HCT116 (cell line): ENCODE data around the gene LGALS9. TPM values are rescaled to one million over a fixed set of nuclear protein-coding genes. Genes with fewer than 3 reads are reported as not detected.
"Not testable (repeated sequence)": the region's sequence is repeated elsewhere in the genome, so short reads cannot be mapped to it uniquely, and the experiment has no call there.

ENCODE experiments used
- ATAC-seq: fragments of 200-7000 bp; cut with Tn5 transposase; 2 replicates; pipeline ENCODE4 v1.9.1; 2020; ENCODE audit warnings: mild to moderate bottlenecking, moderate library complexity
- BruUV-seq: library from RNA; stranded (reverse); fragments of 400-500 nt; replicated peaks from 2 replicates; lab custom pipeline; 2021; lab: Mats Ljungman, UMichigan
- CTCF ChIA-PET: fragments of 300-600 bp; sonication (Branson Sonifier 250); formaldehyde crosslinking; loops from one replicate; lab custom pipeline; 2021; ENCODE audit warnings: antibody characterized with exemption; lab: Charles Lee
- POLR2A ChIA-PET: fragments of 300-600, 350-600 bp; sonication (Branson Sonifier 250); formaldehyde crosslinking; loops from one replicate; lab custom pipeline; 2021; ENCODE audit warnings: antibody characterized with exemption; lab: Charles Lee
- RAD21 ChIA-PET, 2 experiments: fragments of 300-600 bp; sonication (Branson Sonifier 250); formaldehyde crosslinking; loops; one replicate each; lab custom pipeline; 2023; ENCODE audit warnings: low total read pairs in 2 of 2; ENCODE audit not compliant: uncharacterized antibody in 2 of 2, unreplicated experiment in 2 of 2, low non-redundant PET in 1 of 2; lab: Charles Lee
- DNase-seq: peaks from one replicate; pipeline ENCODE4 v3.0.0-alpha.2; 2010; ENCODE audit warnings: low read depth, low spot score
- H2AFZ ChIP-seq: fragments of 200-600 bp; shearing (Covaris generic), sonication (generic); 2 replicates; pipeline ENCODE4 v1.6.1; 2017; ENCODE audit warnings: low read depth, mixed run types, mixed read lengths, antibody characterized with exemption, low read length; ENCODE audit not compliant: poor library complexity, severe bottlenecking
- H3K27ac ChIP-seq: 2 replicates; pipeline ENCODE4 v1.5.1; 2012; ENCODE audit warnings: low read depth, low read length
- H3K27me3 ChIP-seq: fragments of 200-600 bp; sonication (generic); 2 replicates; pipeline ENCODE4 v1.6.1; 2016; ENCODE audit warnings: mixed run types, low read length, mixed read lengths; ENCODE audit not compliant: insufficient read depth
- H3K36me3 ChIP-seq, 2 experiments: fragments of 200-500 bp in 1 of 2; fragments of 200-600 bp in 1 of 2; sonication (Bioruptor generic) in 1 of 2; sonication (generic) in 1 of 2; 2 replicates each; pipeline versions ENCODE4 v1.5.1 to v1.6.1; 2014 to 2016; ENCODE audit warnings: low read length in 2 of 2, inconsistent platforms in 1 of 2, mixed read lengths in 1 of 2, mixed run types in 1 of 2; ENCODE audit not compliant: insufficient read depth in 2 of 2, control insufficient read depth in 1 of 2
- H3K4me1 ChIP-seq, 2 experiments: fragments of 200-600 bp in 1 of 2; sonication (generic) in 1 of 2; 2 replicates each; pipeline versions ENCODE4 v1.5.1 to v1.6.1; 2012 to 2017; ENCODE audit warnings: low read length in 2 of 2, inconsistent platforms in 1 of 2, mild to moderate bottlenecking in 1 of 2, mixed read lengths in 1 of 2, mixed run types in 1 of 2, moderate library complexity in 1 of 2; ENCODE audit not compliant: insufficient read depth in 2 of 2, control insufficient read depth in 1 of 2
- H3K4me2 ChIP-seq: fragments of 200-600 bp; sonication (generic); 2 replicates; pipeline ENCODE4 v1.6.1; 2017; ENCODE audit warnings: mixed run types, low read length, mixed read lengths
- H3K4me3 ChIP-seq, 2 experiments: fragments of 200-600 bp in 1 of 2; sonication (generic) in 1 of 2; replicated peaks in 1 of 2; 2 replicates each; pipeline ENCODE4 v1.5.1; 2011 to 2016; ENCODE audit warnings: low read length in 2 of 2, control low read depth in 1 of 2, low read depth in 1 of 2, mild to moderate bottlenecking in 1 of 2, mixed read lengths in 1 of 2, mixed run types in 1 of 2
- H3K79me2 ChIP-seq: fragments of 200-600 bp; sonication (generic); 2 replicates; pipeline ENCODE4 v1.6.1; 2017; ENCODE audit warnings: mild to moderate bottlenecking, mixed run types, low read length, moderate library complexity, mixed read lengths; ENCODE audit not compliant: insufficient read depth
- H3K9ac ChIP-seq: fragments of 200-600 bp; sonication (generic); 2 replicates; pipeline ENCODE4 v1.6.1; 2016; ENCODE audit warnings: low read length, mixed read lengths
- H3K9me2 ChIP-seq: fragments of 200-600 bp; sonication (generic), shearing (Covaris generic); 2 replicates; pipeline ENCODE4 v1.6.1; 2017; ENCODE audit warnings: mixed run types, mild to moderate bottlenecking, moderate library complexity; ENCODE audit not compliant: insufficient read depth
- H3K9me3 ChIP-seq, 2 experiments: fragments of 200-500 bp in 1 of 2; fragments of 200-600 bp in 1 of 2; sonication (Bioruptor generic) in 1 of 2; sonication (generic) in 1 of 2; 2 replicates each; pipeline ENCODE4 v1.6.1; 2014 to 2017; ENCODE audit warnings: low read length in 2 of 2, mixed read lengths in 2 of 2, inconsistent platforms in 1 of 2, low read depth in 1 of 2, mild to moderate bottlenecking in 1 of 2, mixed run types in 1 of 2, moderate library complexity in 1 of 2; ENCODE audit not compliant: control insufficient read depth in 1 of 2, insufficient read depth in 1 of 2
- H4K20me1 ChIP-seq: fragments of 200-600 bp; sonication (generic), shearing (Covaris generic); 2 replicates; pipeline ENCODE4 v1.6.1; 2017; ENCODE audit warnings: mixed run types, mild to moderate bottlenecking, moderate library complexity; ENCODE audit not compliant: insufficient read depth
- CBX3 ChIP-seq: IDR thresholded peaks from 2 replicates; pipeline ENCODE4 v1.6.1; 2012; ENCODE audit warnings: low read depth
- CEBPB ChIP-seq: IDR thresholded peaks from 2 replicates; pipeline ENCODE4 v1.6.1; 2012; ENCODE audit warnings: low read depth
- CTCF ChIP-seq, 3 experiments: fragments of 200-600 bp in 1 of 3; sonication (generic) in 1 of 3; IDR thresholded peaks in 2 of 3; conservative IDR thresholded peaks in 1 of 3; 2 replicates each; pipeline ENCODE4 v1.5.1; 2012 to 2017; ENCODE audit warnings: low read depth in 2 of 3, low read length in 2 of 3, antibody characterized with exemption in 1 of 3, borderline replicate concordance in 1 of 3, control low read depth in 1 of 3, mild to moderate bottlenecking in 1 of 3, mixed read lengths in 1 of 3, mixed run types in 1 of 3, moderate library complexity in 1 of 3; ENCODE audit not compliant: insufficient read depth in 1 of 3
- ELF1 ChIP-seq: IDR thresholded peaks from 2 replicates; pipeline ENCODE4 v1.6.1; 2012; ENCODE audit warnings: low read depth, borderline replicate concordance
- MAX ChIP-seq: IDR thresholded peaks from 2 replicates; pipeline ENCODE4 v1.6.1; 2012
- POLR2A ChIP-seq: IDR thresholded peaks from 2 replicates; pipeline ENCODE4 v1.7.0; 2011; ENCODE audit warnings: borderline replicate concordance; ENCODE audit not compliant: insufficient read depth, insufficient read length; ENCODE audit errors: extremely low read depth
- POLR2AphosphoS5 ChIP-seq: IDR thresholded peaks from 2 replicates; pipeline ENCODE4 v1.6.1; 2011; ENCODE audit warnings: mild to moderate bottlenecking, low read depth, low read length, moderate library complexity
- REST ChIP-seq: IDR thresholded peaks from 2 replicates; pipeline ENCODE4 v1.6.1; 2012; ENCODE audit warnings: low read depth
- SIN3A ChIP-seq: IDR thresholded peaks from 2 replicates; pipeline ENCODE4 v1.6.1; 2012; ENCODE audit warnings: low read depth
- SP1 ChIP-seq: IDR thresholded peaks from 2 replicates; pipeline ENCODE4 v1.6.1; 2012; ENCODE audit warnings: low read depth
- YY1 ChIP-seq: IDR thresholded peaks from 2 replicates; pipeline ENCODE4 v1.6.1; 2011; ENCODE audit warnings: low read length, low read depth, moderate library complexity, mild to moderate bottlenecking; ENCODE audit not compliant: insufficient replicate concordance; ENCODE audit errors: extremely low read depth
- intact Hi-C: fragments of 100-400 bp; cut with micrococcal nuclease; formaldehyde crosslinking; loops from 2 replicates; pipeline ENCODE4 v1.10.0; 2022
- total RNA-seq: library from RNA; stranded (reverse); gene quantifications from one replicate; pipeline ENCODE4 v1.2.1, GENCODE V29; 2021; ENCODE audit not compliant: unreplicated experiment

Gene LGALS9
- total RNA-seq, 1 experiment from 2014 or later: 1.9 TPM

GRCh38 chr17:27647765-27648164, 16.8 kb downstream of the LGALS9 start:
- POLR2A ChIA-PET: no interaction called here
- ATAC-seq (no peak), DNase-seq (no peak)
- no peaks in the 10 kb centered on the region for H3K9me2 ChIP-seq
- no peaks in the 10 kb centered on the region for H3K9me3 ChIP-seq
- no peak overlapping the region for H2AFZ ChIP-seq
- intact Hi-C loops: no loop called here
- H3K27me3 ChIP-seq: no peaks in the 10 kb centered on the region
- H4K20me1 ChIP-seq: no peaks in the 10 kb centered on the region
- no peak overlapping the region for H3K4me2 ChIP-seq
- BruUV-seq: no TSS peak
- no peak overlapping the region for H3K4me3 ChIP-seq
- H3K27ac ChIP-seq: no peak overlapping the region
- CTCF ChIA-PET: interaction anchor here (0.6 to 1.1 kb wide), 4 partner anchors 22 to 411 kb away, joined by 3 read pairs; no protein-coding TSS in a partner anchor
- no peak overlapping the region for H3K9ac ChIP-seq
- H3K4me1 ChIP-seq: 0 out of 4 replicates have a peak, but pooled peaks cover 0 to 4% of the 10 kb centered on the region in 2 experiments
- H3K79me2 ChIP-seq: no peaks in the 10 kb centered on the region
- H3K36me3 ChIP-seq: no peaks in the 10 kb centered on the region
- TF ChIP-seq MAX (no peak), ELF1 (no peak), CTCF (IDR thresholded peaks at IDR 0.05 in 2 of 3, conservative IDR thresholded peaks at IDR 0.05 in 1 of 3; ENCODE audit: borderline replicate concordance in 1 of 3, insufficient read depth in 1 of 3, low read depth in 2 of 3, low read length in 2 of 3) (no peak), SP1 (no peak), SIN3A (no peak), POLR2AphosphoS5 (no peak), CEBPB (no peak), POLR2A (no peak), YY1 (no peak), CBX3 (no peak), REST (no peak)
- RAD21 ChIA-PET: interaction anchor here in 1 of 2 experiments (0.6 kb wide), 1 partner anchor 1862 kb away, joined by 3 read pairs; no protein-coding TSS in a partner anchor

GRCh38 chr17:27649111-27649571, 18.2 kb downstream of the LGALS9 start:
- H3K79me2 ChIP-seq, H3K9me2 ChIP-seq, H3K4me2 ChIP-seq, H3K27ac ChIP-seq, RAD21 ChIA-PET, ATAC-seq, H4K20me1 ChIP-seq, H3K9me3 ChIP-seq, DNase-seq, CTCF ChIA-PET, H3K4me3 ChIP-seq, H3K4me1 ChIP-seq, intact Hi-C loops, POLR2A ChIA-PET, H2AFZ ChIP-seq, H3K27me3 ChIP-seq, BruUV-seq, H3K36me3 ChIP-seq, H3K9ac ChIP-seq: not testable (repeated sequence)
